CD14-positive monocyte (primary cell): ENCODE data around the gene PKD1. TPM values are rescaled to one million over a fixed set of nuclear protein-coding genes. Genes with fewer than 3 reads are reported as not detected.
A peak's percentile ranks its signal among the peaks of the same experiment; 100 is the strongest.

ENCODE experiments used
- DNase-seq, 3 donors: peaks; one replicate each; pipeline ENCODE4 v3.0.0-alpha.2; 2011 to 2022
- H2AFZ ChIP-seq: 2 replicates; pipeline ENCODE4 v1.6.0; 2012; ENCODE audit warnings: mild to moderate bottlenecking, low read depth, low read length, inconsistent platforms; ENCODE audit not compliant: insufficient read depth, poor library complexity, severe bottlenecking
- H3K27ac ChIP-seq, 2 donors: 1 replicate in 1 of 2; 2 replicates in 1 of 2; pipeline ENCODE4 v1.5.1; 2012 to 2013; ENCODE audit warnings: low read length in 2 of 2, control low read depth in 1 of 2, inconsistent platforms in 1 of 2, low read depth in 1 of 2, mild to moderate bottlenecking in 1 of 2
- H3K27me3 ChIP-seq, 2 donors: one replicate each; pipeline versions ENCODE4 v1.6.0 to v1.6.1; 2011 to 2013; ENCODE audit warnings: low read length in 2 of 2; ENCODE audit not compliant: control insufficient read depth in 2 of 2, insufficient read depth in 2 of 2
- H3K36me3 ChIP-seq, 2 donors: replicated peaks in 1 of 2; 1 replicate in 1 of 2; 2 replicates in 1 of 2; pipeline versions ENCODE4 v1.5.1 to v1.6.1; 2012 to 2013; ENCODE audit warnings: low read length in 2 of 2, control low read depth in 1 of 2, inconsistent platforms in 1 of 2, mild to moderate bottlenecking in 1 of 2; ENCODE audit not compliant: insufficient read depth in 2 of 2, control insufficient read depth in 1 of 2
- H3K4me1 ChIP-seq, 2 donors: 1 replicate in 1 of 2; 2 replicates in 1 of 2; pipeline versions ENCODE4 v1.5.1 to v1.6.1; 2012 to 2013; ENCODE audit warnings: low read length in 2 of 2, control low read depth in 1 of 2, inconsistent platforms in 1 of 2, mild to moderate bottlenecking in 1 of 2, moderate library complexity in 1 of 2; ENCODE audit not compliant: insufficient read depth in 2 of 2, control insufficient read depth in 1 of 2
- H3K4me2 ChIP-seq: replicated peaks from 2 replicates; pipeline ENCODE3; 2012; ENCODE audit warnings: low read length, moderate library complexity, mild to moderate bottlenecking; ENCODE audit not compliant: poor library complexity, severe bottlenecking; ENCODE audit errors: extremely low read depth
- H3K4me3 ChIP-seq, 3 experiments: fragments of 200-600 bp in 1 of 3; sonication (generic) in 1 of 3; replicated peaks in 1 of 3; 1 replicate in 2 of 3; 2 replicates in 1 of 3; pipeline ENCODE4 v1.5.1; 2011 to 2013; ENCODE audit warnings: low read length in 3 of 3, mild to moderate bottlenecking in 3 of 3, control low read depth in 2 of 3, low read depth in 2 of 3, inconsistent platforms in 1 of 3, moderate library complexity in 1 of 3
- H3K79me2 ChIP-seq: 2 replicates; pipeline ENCODE4 v1.6.0; 2012; ENCODE audit warnings: mild to moderate bottlenecking, control low read depth, inconsistent platforms, low read length, moderate library complexity; ENCODE audit not compliant: insufficient read depth
- H3K9ac ChIP-seq: 2 replicates; pipeline ENCODE4 v1.6.0; 2017; ENCODE audit warnings: low read length, mild to moderate bottlenecking; ENCODE audit not compliant: insufficient read depth, poor library complexity, severe bottlenecking
- H3K9me3 ChIP-seq, 2 donors: replicated peaks in 1 of 2; 1 replicate in 1 of 2; 2 replicates in 1 of 2; pipeline versions ENCODE4 v1.5.1 to v1.6.1; 2012 to 2013; ENCODE audit warnings: low read length in 2 of 2, control low read depth in 1 of 2; ENCODE audit not compliant: control insufficient read depth in 1 of 2, insufficient read depth in 1 of 2
- H4K20me1 ChIP-seq: 2 replicates; pipeline ENCODE4 v1.6.0; 2012; ENCODE audit warnings: mild to moderate bottlenecking, low read length, control low read depth, moderate library complexity; ENCODE audit not compliant: insufficient read depth
- H3K27ac Mint-ChIP-seq, 7 donors: one replicate each; pipeline ENCODE4 v1.8.0; 2020; ENCODE audit warnings: mild to moderate bottlenecking in 7 of 7, mixed read lengths in 7 of 7, moderate library complexity in 6 of 7, inconsistent platforms in 2 of 7
- H3K27me3 Mint-ChIP-seq, 3 donors: one replicate each; pipeline ENCODE4 v1.8.0; 2021 to 2022; ENCODE audit warnings: low read depth in 3 of 3, mild to moderate bottlenecking in 3 of 3, mixed read lengths in 3 of 3, moderate library complexity in 3 of 3, inconsistent platforms in 1 of 3
- H3K36me3 Mint-ChIP-seq, 2 donors: one replicate each; pipeline ENCODE4 v1.8.0; 2020; ENCODE audit warnings: mixed read lengths in 2 of 2, inconsistent platforms in 1 of 2, mild to moderate bottlenecking in 1 of 2
- H3K4me1 Mint-ChIP-seq: one replicate; pipeline ENCODE4 v1.8.0; 2020; ENCODE audit warnings: mild to moderate bottlenecking, mixed read lengths
- H3K4me3 Mint-ChIP-seq, 2 donors: one replicate each; pipeline ENCODE4 v1.8.0; 2020; ENCODE audit warnings: mild to moderate bottlenecking in 2 of 2, mixed read lengths in 2 of 2, moderate library complexity in 1 of 2
- H3K9me3 Mint-ChIP-seq, 7 donors: one replicate each; pipeline ENCODE4 v1.8.0; 2020 to 2022; ENCODE audit warnings: mixed read lengths in 7 of 7, mild to moderate bottlenecking in 6 of 7, moderate library complexity in 6 of 7, inconsistent platforms in 2 of 7
- WGBS: methylation state at CpG from one replicate; pipeline ENCODE4 v1.1.5; 2013; ENCODE audit warnings: missing lambda C conversion rate; ENCODE audit not compliant: insufficient coverage; 5-methylcytosine and 5-hydroxymethylcytosine counted together
- intact Hi-C, 2 donors: fragments of 100-400 bp; cut with micrococcal nuclease; formaldehyde crosslinking; loops; one replicate each; pipeline versions ENCODE4 v1.15.0 to v1.15.1; 2023
- polyA plus RNA-seq, 3 donors: library from polyadenylated mRNA; depleted of rRNA in 1 of 3; unstranded in 2 of 3; stranded (reverse) in 1 of 3; fragments of 300-500 nt in 2 of 3; fragments of >200 nt in 1 of 3; fragmentation: Illumina TruSeq in 2 of 3; gene quantifications; 1 replicate in 2 of 3; 2 replicates in 1 of 3; pipeline ENCODE4 v1.2.3, GENCODE V29; 2012 to 2021
- TF ChIP-seq, protein P1 (sequence below): fragments of 200-600 bp; IDR thresholded peaks from one replicate; pipeline ENCODE4 v1.8.0; 2022; ENCODE audit warnings: antibody characterized with exemption, mild to moderate bottlenecking

Gene PKD1
- polyA plus RNA-seq, 3 donors = 0.22 to 53.8 (median 1.6) TPM

DNA sequence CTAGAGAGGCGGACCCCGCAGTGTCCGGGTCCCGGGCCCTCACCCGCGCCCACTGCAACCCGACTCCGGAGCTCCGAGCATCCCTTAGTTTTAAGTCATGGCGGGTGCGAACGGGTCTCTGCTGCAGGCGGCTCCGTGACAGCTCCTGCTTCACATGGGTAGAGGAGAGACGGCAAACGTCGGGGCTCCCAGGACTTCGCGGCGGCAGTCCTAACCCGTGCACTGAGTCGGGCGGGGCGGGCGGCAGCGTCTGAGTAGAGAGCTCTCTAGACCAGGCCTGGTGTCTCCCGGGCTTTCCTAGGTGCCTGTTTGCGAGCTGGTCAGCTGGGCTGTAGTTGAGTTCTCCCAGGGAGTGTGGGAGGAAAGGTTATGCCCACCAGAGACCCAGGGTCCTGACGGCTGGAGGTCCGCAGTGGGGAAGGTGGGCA, 87.6 kb downstream of the PKD1 start:
- TF ChIP-seq, protein P1, sequence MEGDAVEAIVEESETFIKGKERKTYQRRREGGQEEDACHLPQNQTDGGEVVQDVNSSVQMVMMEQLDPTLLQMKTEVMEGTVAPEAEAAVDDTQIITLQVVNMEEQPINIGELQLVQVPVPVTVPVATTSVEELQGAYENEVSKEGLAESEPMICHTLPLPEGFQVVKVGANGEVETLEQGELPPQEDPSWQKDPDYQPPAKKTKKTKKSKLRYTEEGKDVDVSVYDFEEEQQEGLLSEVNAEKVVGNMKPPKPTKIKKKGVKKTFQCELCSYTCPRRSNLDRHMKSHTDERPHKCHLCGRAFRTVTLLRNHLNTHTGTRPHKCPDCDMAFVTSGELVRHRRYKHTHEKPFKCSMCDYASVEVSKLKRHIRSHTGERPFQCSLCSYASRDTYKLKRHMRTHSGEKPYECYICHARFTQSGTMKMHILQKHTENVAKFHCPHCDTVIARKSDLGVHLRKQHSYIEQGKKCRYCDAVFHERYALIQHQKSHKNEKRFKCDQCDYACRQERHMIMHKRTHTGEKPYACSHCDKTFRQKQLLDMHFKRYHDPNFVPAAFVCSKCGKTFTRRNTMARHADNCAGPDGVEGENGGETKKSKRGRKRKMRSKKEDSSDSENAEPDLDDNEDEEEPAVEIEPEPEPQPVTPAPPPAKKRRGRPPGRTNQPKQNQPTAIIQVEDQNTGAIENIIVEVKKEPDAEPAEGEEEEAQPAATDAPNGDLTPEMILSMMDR = no peak
- WGBS = 1% methylated on average over 30 of the region's 30 CpGs
- H3K4me1 ChIP-seq = peaks cover 26 to 37% of the 10 kb centered on the region in 2 donors
- H3K27me3 Mint-ChIP-seq = peaks cover 0 to 2% (median 0%) of the 10 kb centered on the region in 3 donors
- H3K4me1 Mint-ChIP-seq = peaks cover 26% of the 10 kb centered on the region
- H3K27me3 ChIP-seq = no peaks in the 10 kb centered on the region
- peak overlapping the region; percentile 92 for H3K4me2 ChIP-seq
- no peak for DNase-seq
- H3K9ac ChIP-seq = peak overlapping the region; percentile 81
- peaks cover 16 to 33% of the 10 kb centered on the region in 2 donors for H3K36me3 ChIP-seq
- no peaks in the 10 kb centered on the region for H4K20me1 ChIP-seq
- H3K9me3 ChIP-seq = no peaks in the 10 kb centered on the region
- H3K27ac ChIP-seq = peak overlapping the region in 1 of 2 donors; percentile 77
- no peaks in the 10 kb centered on the region for H3K9me3 Mint-ChIP-seq
- H3K4me3 Mint-ChIP-seq = peak overlapping the region; percentile 90 to 93
- H2AFZ ChIP-seq = peak overlapping the region; percentile 99
- peaks cover 15% of the 10 kb centered on the region for H3K79me2 ChIP-seq
- intact Hi-C loops = loop anchor here (5.0 kb wide), 4 partner anchors 41 to 266 kb away; partner anchors contain the start of genes E4F1 (in 1 of the 2), NUBP2 (in 1 of the 2), SPSB3 (in 1 of the 2) and TRAF7 (in 1 of the 2)
- H3K36me3 Mint-ChIP-seq = peaks cover 31 to 35% of the 10 kb centered on the region in 2 donors
- H3K27ac Mint-ChIP-seq = peak overlapping the region; percentile 38 to 92 (median 82)
- H3K4me3 ChIP-seq = peak overlapping the region; percentile 66 to 96 (median 82)

DNA sequence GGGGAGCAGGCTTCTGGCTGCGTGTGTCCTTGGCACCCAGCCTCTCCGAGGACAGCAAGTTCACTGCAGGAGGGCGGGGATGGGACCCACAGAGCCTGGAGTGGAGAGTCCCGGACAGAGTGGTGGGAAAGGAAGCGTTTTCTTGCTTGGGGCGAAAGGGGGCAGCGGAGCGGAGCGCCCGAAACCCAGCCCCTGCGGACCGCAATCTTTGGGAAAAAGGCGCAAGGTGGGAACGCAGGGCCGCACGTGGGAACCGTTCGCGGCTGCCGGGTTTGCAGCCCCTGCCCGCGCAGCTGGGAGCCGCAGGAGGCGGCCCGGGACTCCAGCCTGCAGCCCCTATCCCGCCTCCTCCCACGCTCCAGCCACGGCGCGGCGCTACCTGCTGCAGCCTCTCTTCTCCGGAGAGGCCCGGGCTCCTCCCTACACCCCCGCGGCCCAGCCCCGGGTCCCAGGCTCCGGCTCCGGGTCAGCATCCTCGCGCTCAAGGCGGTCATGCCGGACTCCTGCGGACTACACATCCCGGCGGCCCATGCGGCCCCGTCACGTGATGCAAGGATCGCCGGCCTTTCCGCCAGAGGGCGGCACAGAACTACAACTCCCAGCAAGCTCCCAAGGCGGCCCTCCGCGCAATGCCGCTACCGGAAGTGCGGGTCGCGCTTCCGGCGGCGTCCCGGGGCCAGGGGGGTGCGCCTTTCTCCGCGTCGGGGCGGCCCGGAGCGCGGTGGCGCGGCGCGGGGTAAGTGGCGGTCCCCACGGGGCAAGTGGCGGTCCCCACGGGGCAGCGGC, 88.2 kb downstream of the PKD1 start, which contains the start of the genes NTHL1 and TSC2:
Gene NTHL1 (minus strand): TSS at position 505 of the 786 bp plus-strand sequence. CDS start 11 bp downstream, at position 494.
Gene TSC2 (plus strand): TSS at position 656 of the 786 bp plus-strand sequence. CDS start 631 bp downstream, outside the sequence.
- H3K27ac Mint-ChIP-seq = peak within 1 kb of the TSS; percentile 38 to 92 (median 82)
- peaks cover 28 to 30% of the 10 kb centered on the region in 2 donors for H3K36me3 Mint-ChIP-seq
- intact Hi-C loops = loop anchor here (5.0 kb wide), 4 partner anchors 40 to 265 kb away; partner anchors contain the start of genes E4F1 (in 1 of the 2), NUBP2 (in 1 of the 2), SPSB3 (in 1 of the 2) and TRAF7 (in 1 of the 2)

More for the DNA sequence above, 88.2 kb downstream of the PKD1 start, which contains the start of the genes NTHL1 and TSC2:
- under 1% methylated on average over 75 of the region's 81 CpGs for whole genome bisulfite sequencing
- Histone ChIP-seq H3K79me2 (peaks cover 15% of the 10 kb centered on the region), H4K20me1 (no peaks in the 10 kb centered on the region), H3K9me3 (no peaks in the 10 kb centered on the region), H2AFZ (peak within 1 kb of the TSS; percentile 99), H3K4me1 (peaks cover 26 to 37% of the 10 kb centered on the region in 2 donors), H3K27ac (peak within 1 kb of the TSS in 1 of 2 donors; percentile 77), H3K9ac (peak within 1 kb of the TSS; percentile 81), H3K36me3 (peaks cover 10 to 27% of the 10 kb centered on the region in 2 donors), H3K27me3 (no peaks in the 10 kb centered on the region), H3K4me2 (peak within 1 kb of the TSS; percentile 92), H3K4me3 (peak within 1 kb of the TSS; percentile 66 to 96 (median 82))
- Mint-ChIP-seq H3K4me3 (peak within 1 kb of the TSS; percentile 90 to 93), H3K27me3 (peaks cover 0 to 2% (median 0%) of the 10 kb centered on the region in 3 donors), H3K4me1 (peaks cover 27% of the 10 kb centered on the region), H3K9me3 (no peaks in the 10 kb centered on the region)
- DNase-seq = peak; percentile 91 to 93 (median 93)
- TF ChIP-seq, protein P1 = peak; percentile 56
